Mucosa of descending colon (tissue), 3 donors: ENCODE results near the gene MTMR1. TPM values are rescaled to one million over a fixed set of nuclear protein-coding genes. Genes with fewer than 3 reads are reported as not detected.
A peak's percentile ranks its signal among the peaks of the same experiment; 100 is the strongest.

Source experiments
- ATAC-seq: fragments of 200-7000 bp; cut with Tn5 transposase; one replicate; pipeline ENCODE4 v1.9.1; 2020; ENCODE audit warnings: mild to moderate bottlenecking, moderate library complexity
- DNase-seq, 3 donors: peaks; one replicate each; pipeline ENCODE4 v3.0.0-alpha.2; 2020
- H3K36me3 ChIP-seq: fragments of 200-600 bp; one replicate; pipeline ENCODE4 v1.8.0; 2021; ENCODE audit warnings: low read depth, mild to moderate bottlenecking
- H3K4me1 ChIP-seq: fragments of 200-600 bp; one replicate; pipeline ENCODE4 v1.8.0; 2021; ENCODE audit warnings: low read depth, mild to moderate bottlenecking
- H3K4me3 ChIP-seq: fragments of 200-600 bp; one replicate; pipeline ENCODE4 v1.8.0; 2021; ENCODE audit warnings: mild to moderate bottlenecking
- H3K9me3 ChIP-seq: fragments of 200-600 bp; one replicate; pipeline ENCODE4 v1.8.0; 2021; ENCODE audit warnings: mild to moderate bottlenecking
- intact Hi-C, 2 donors: fragments of 100-400 bp; cut with DNase I in 1 of 2; cut with micrococcal nuclease in 1 of 2; formaldehyde crosslinking; loops; one replicate each; pipeline versions ENCODE4 v1.11.0 to v1.11.1; 2022; cut with DNase I, micrococcal nuclease
- total RNA-seq, 3 donors: library from RNA; stranded (reverse); fragmentation: NEBNext Ultra II Directional in 2 of 3; extraction: Animal tissue kit (Norgen Biotek cat#: 25700) in 2 of 3; gene quantifications; one replicate each; pipeline versions ENCODE4 v1.2.1 to v1.2.4, GENCODE V29; 2021 to 2023
- TF ChIP-seq, protein P1 (sequence below): fragments of 200-600 bp; IDR thresholded peaks from one replicate; pipeline ENCODE4 v1.8.0; 2022; ENCODE audit warnings: antibody characterized with exemption, mild to moderate bottlenecking
- donor health status: DM: no; HTN: no; CAD: no; lungs with moderate emphysema.
- donor health status: DM: no; HTN: no; CAD: no.
- donor health status: DM: no; HTN: yes; CAD: no.

Gene MTMR1
- total RNA-seq, 3 donors from 2014 or later: 14.4 to 20.2 (median 17.6) TPM

DNA sequence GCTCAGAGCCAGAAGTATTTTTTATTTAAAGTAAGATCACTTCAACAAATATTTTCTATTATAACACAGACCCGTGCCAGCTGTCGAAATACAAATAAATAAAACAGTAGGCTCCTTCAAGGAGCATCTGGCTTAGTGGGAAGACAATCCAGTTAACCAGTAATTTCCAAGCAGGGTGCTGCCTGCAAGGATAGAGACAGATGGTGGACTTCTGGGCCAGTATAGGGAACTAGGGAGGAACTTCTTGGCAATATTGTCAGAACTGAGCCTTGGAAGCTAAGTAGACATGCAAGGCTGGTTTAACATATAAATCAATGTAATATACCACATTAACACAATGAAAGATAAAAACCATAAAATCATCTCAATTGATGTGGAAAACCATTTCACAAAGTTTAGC lies 17.0 kb upstream of the MTMR1 start:
- Histone ChIP-seq H3K9me3 (no peaks in the 10 kb centered on the region), H3K36me3 (no peaks in the 10 kb centered on the region), H3K4me1 (no peaks in the 10 kb centered on the region), H3K4me3 (no peak overlapping the region)
- no peak for ATAC-seq
- TF ChIP-seq, protein P1, sequence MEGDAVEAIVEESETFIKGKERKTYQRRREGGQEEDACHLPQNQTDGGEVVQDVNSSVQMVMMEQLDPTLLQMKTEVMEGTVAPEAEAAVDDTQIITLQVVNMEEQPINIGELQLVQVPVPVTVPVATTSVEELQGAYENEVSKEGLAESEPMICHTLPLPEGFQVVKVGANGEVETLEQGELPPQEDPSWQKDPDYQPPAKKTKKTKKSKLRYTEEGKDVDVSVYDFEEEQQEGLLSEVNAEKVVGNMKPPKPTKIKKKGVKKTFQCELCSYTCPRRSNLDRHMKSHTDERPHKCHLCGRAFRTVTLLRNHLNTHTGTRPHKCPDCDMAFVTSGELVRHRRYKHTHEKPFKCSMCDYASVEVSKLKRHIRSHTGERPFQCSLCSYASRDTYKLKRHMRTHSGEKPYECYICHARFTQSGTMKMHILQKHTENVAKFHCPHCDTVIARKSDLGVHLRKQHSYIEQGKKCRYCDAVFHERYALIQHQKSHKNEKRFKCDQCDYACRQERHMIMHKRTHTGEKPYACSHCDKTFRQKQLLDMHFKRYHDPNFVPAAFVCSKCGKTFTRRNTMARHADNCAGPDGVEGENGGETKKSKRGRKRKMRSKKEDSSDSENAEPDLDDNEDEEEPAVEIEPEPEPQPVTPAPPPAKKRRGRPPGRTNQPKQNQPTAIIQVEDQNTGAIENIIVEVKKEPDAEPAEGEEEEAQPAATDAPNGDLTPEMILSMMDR: no peak
- no peak for DNase-seq
- intact Hi-C loops: no loop called here

DNA sequence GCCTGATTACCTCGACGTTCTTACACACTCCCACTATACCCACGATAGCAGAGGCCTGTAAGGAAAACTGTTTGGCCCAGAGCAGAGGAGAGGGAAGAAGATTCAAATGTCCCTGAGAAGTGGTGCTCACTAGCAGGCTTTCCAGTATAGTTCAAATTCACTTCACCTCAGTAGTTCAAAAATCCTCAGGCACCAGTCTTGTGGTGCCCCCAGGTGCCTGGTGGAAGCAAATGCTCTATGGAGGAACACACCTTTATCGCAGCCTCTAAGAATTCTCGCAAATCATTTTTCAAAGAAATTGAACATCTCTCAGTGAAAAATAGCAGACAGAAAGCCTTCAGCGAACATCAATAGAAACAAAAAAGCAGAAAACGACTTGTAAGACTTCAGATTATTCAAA lies 12.2 kb upstream of the MTMR1 start:
- Histone ChIP-seq H3K4me1 (no peaks in the 10 kb centered on the region), H3K9me3 (no peaks in the 10 kb centered on the region), H3K4me3 (no peak overlapping the region), H3K36me3 (no peaks in the 10 kb centered on the region)
- no peak for DNase-seq
- intact Hi-C loops: no loop called here
- peak; percentile 56 for ATAC-seq
- TF ChIP-seq, protein P1: no peak

DNA sequence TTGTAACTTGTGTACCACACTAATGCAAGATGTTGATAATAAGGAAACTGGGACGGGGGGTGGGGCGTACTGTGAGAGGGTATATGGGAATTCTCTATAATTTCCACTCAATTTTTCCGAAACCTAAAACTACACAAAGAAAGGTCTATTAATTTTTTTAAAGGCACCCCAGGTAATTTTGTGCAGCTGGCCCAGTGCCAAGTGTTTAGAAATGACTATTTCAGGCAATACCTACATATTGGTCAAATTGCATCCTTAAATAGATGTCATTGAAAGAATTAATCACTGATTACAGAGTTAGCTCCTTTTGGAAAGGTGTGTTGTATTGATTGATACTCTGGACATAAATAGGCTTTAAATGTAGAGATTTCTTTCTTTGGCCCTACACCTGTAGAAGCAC lies 10.1 kb upstream of the MTMR1 start:
- H3K9me3 ChIP-seq: no peaks in the 10 kb centered on the region
- no peak for ATAC-seq

DNA sequence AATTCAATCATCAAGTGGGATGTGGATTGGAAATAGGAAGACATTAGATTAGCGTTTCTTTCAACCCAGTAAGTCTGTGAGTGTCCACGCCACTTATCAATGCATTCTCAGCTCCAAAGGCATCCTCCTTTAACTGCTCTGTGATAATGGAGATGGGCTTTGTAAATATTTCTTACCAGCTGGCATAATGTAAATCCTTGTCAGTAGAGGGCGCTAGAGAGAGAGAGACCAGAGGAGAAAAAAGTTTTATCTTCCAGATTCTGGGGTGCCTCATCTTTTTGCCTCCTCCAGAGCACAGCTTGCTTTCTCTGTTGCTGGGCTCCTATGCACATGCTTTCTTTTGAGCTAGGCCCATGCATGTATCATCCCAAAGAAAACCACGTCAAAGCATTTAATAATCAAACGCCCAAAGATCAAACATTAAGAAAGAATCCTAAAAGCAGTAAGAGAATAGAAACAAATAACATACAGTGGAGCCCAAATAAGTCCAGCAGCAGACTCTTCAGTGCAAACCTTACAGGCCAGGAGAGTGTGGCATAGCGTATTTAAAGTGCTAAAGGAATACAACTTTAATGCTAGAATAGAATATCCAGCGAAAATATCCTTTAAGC lies 9.6 kb upstream of the MTMR1 start:
- no peaks in the 10 kb centered on the region for H3K4me1 ChIP-seq
- DNase-seq (peak in 1 of 3 donors; percentile 41), ATAC-seq (peak; percentile 61)
- H3K36me3 ChIP-seq: no peaks in the 10 kb centered on the region
- no peak overlapping the region for H3K4me3 ChIP-seq
- TF ChIP-seq, protein P1: peak; percentile 12
- intact Hi-C loops: no loop called here
- no peaks in the 10 kb centered on the region for H3K9me3 ChIP-seq

More for the DNA sequence above, 10.1 kb upstream of the MTMR1 start:
- intact Hi-C loops: no loop called here
- TF ChIP-seq, protein P1: no peak
- Histone ChIP-seq H3K4me3 (no peak overlapping the region), H3K36me3 (no peaks in the 10 kb centered on the region), H3K4me1 (no peaks in the 10 kb centered on the region)
- no peak for DNase-seq

DNA sequence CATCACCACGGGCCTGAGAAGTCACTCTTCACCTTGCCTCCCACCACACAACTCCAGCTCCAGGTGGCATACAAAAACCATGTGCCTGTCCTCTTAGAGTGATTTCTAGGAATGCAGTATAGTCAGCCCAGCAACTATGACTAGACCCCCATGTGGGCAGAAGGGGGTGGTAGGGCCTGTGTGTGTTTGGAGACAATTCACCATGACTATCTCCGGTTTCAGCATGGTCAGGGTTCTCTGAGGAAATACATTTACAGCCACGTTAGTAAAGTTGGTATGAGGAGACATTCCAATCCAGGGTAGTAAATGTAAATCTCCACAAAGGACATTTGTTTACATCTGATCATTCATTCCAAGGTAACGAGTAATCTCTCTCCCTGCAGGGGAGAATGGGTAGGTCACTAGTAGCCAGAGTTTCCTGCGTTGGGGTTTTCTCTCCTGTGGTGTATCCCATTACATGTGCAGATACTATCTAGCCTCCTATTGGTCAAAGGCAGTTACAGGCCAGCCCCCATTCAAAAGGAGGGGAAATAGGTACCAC lies 4.2 kb upstream of the MTMR1 start:
- Histone ChIP-seq H3K36me3 (no peaks in the 10 kb centered on the region), H3K4me1 (no peaks in the 10 kb centered on the region), H3K4me3 (no peak overlapping the region), H3K9me3 (no peaks in the 10 kb centered on the region)
- ATAC-seq (no peak), DNase-seq (no peak)
- intact Hi-C loops: no loop called here
- TF ChIP-seq, protein P1: no peak
